IMR-90 (cell line): Measurements from ENCODE around the gene TEX101. TPM values are rescaled to one million over a fixed set of nuclear protein-coding genes. Genes with fewer than 3 reads are reported as not detected.

ENCODE experiments used
- ATAC-seq: fragments of 200-7000 bp; cut with Tn5 transposase; 2 replicates; pipeline ENCODE4 v1.9.1; 2020; ENCODE audit warnings: low read depth, mild to moderate bottlenecking, moderate library complexity
- BruUV-seq: library from RNA; stranded (reverse); fragments of 400-500 nt; replicated peaks from 2 replicates; lab custom pipeline; 2021; lab: Mats Ljungman, UMichigan
- CTCF ChIA-PET: fragments of 300-600 bp; formaldehyde crosslinking; extraction: SDS; loops from one replicate; lab custom pipeline; 2021; ENCODE audit warnings: antibody characterized with exemption; lab: Yijun Ruan, JAX
- POLR2A ChIA-PET: fragments of 300-600 bp; sonication (Branson Sonifier 250); formaldehyde crosslinking; loops from one replicate; lab custom pipeline; 2022; ENCODE audit warnings: antibody characterized with exemption; ENCODE audit not compliant: unreplicated experiment; lab: Charles Lee
- DNase-seq: peaks from one replicate; pipeline ENCODE4 v3.0.0; 2013
- H2AFZ ChIP-seq: replicated peaks from 2 replicates; pipeline ENCODE3; 2013; ENCODE audit warnings: low read length, mild to moderate bottlenecking; ENCODE audit not compliant: poor library complexity
- H2AK5ac ChIP-seq: 2 replicates; pipeline ENCODE4 v1.6.1; 2013; ENCODE audit warnings: low read depth, low read length, inconsistent platforms
- H2AK9ac ChIP-seq: replicated peaks from 2 replicates; pipeline ENCODE3; 2013; ENCODE audit warnings: mild to moderate bottlenecking, low read depth, low read length, moderate library complexity; ENCODE audit not compliant: poor library complexity
- H2BK120ac ChIP-seq: 2 replicates; pipeline ENCODE4 v1.6.1; 2013; ENCODE audit warnings: low read depth, low read length, inconsistent platforms
- H2BK15ac ChIP-seq: 3 replicates; pipeline ENCODE4 v1.6.1; 2013; ENCODE audit warnings: low read depth, low read length, inconsistent platforms
- H2BK20ac ChIP-seq: 2 replicates; pipeline ENCODE4 v1.6.1; 2013; ENCODE audit warnings: low read depth, mild to moderate bottlenecking, inconsistent platforms, low read length, moderate library complexity
- H2BK5ac ChIP-seq: 2 replicates; pipeline ENCODE4 v1.6.1; 2013; ENCODE audit warnings: mild to moderate bottlenecking, low read depth, low read length, inconsistent platforms; ENCODE audit not compliant: poor library complexity, severe bottlenecking
- H3K14ac ChIP-seq: replicated peaks from 2 replicates; pipeline ENCODE4 v1.6.1; 2013; ENCODE audit warnings: low read depth, low read length, inconsistent platforms
- H3K18ac ChIP-seq: 2 replicates; pipeline ENCODE4 v1.6.1; 2013; ENCODE audit warnings: low read depth, low read length, control low read depth
- H3K23ac ChIP-seq: 2 replicates; pipeline ENCODE4 v1.6.1; 2013; ENCODE audit warnings: low read depth, low read length, inconsistent platforms
- H3K27ac ChIP-seq: 2 replicates; pipeline ENCODE4 v1.5.1; 2013; ENCODE audit warnings: mild to moderate bottlenecking, control low read depth, low read length; ENCODE audit not compliant: insufficient read depth
- H3K27me3 ChIP-seq: 2 replicates; pipeline ENCODE4 v1.6.1; 2013; ENCODE audit warnings: low read length; ENCODE audit not compliant: control insufficient read depth, insufficient read depth
- H3K36me3 ChIP-seq: 2 replicates; pipeline ENCODE4 v1.6.1; 2013; ENCODE audit warnings: low read length, mixed read lengths; ENCODE audit not compliant: control insufficient read depth, insufficient read depth
- H3K4ac ChIP-seq: 2 replicates; pipeline ENCODE4 v1.6.1; 2013; ENCODE audit warnings: low read depth, low read length, inconsistent platforms
- H3K4me1 ChIP-seq: 2 replicates; pipeline ENCODE4 v1.6.1; 2013; ENCODE audit warnings: low read length, mixed read lengths; ENCODE audit not compliant: control insufficient read depth, insufficient read depth
- H3K4me2 ChIP-seq: 2 replicates; pipeline ENCODE4 v1.6.1; 2013; ENCODE audit warnings: low read depth, mild to moderate bottlenecking, control low read depth, low read length, moderate library complexity
- H3K4me3 ChIP-seq: 2 replicates; pipeline ENCODE4 v1.5.1; 2013; ENCODE audit warnings: low read depth, mild to moderate bottlenecking, control low read depth, low read length, moderate library complexity; ENCODE audit not compliant: insufficient read depth
- H3K56ac ChIP-seq: 2 replicates; pipeline ENCODE4 v1.6.1; 2013; ENCODE audit warnings: low read length, inconsistent platforms; ENCODE audit not compliant: insufficient read depth; ENCODE audit errors: extremely low read depth
- H3K79me1 ChIP-seq, 2 experiments: 2 replicates each; pipeline ENCODE4 v1.6.1; 2013; ENCODE audit warnings: low read length in 2 of 2, inconsistent platforms in 1 of 2, low read depth in 1 of 2
- H3K9ac ChIP-seq: 2 replicates; pipeline ENCODE4 v1.6.1; 2013; ENCODE audit warnings: low read depth, low read length, control low read depth
- H3K9me1 ChIP-seq: 2 replicates; pipeline ENCODE4 v1.6.1; 2013; ENCODE audit warnings: low read length, inconsistent platforms; ENCODE audit not compliant: insufficient read depth
- H3K9me3 ChIP-seq: 2 replicates; pipeline ENCODE4 v1.6.1; 2013; ENCODE audit warnings: low read length; ENCODE audit not compliant: control insufficient read depth, insufficient read depth
- H4K20me1 ChIP-seq: 2 replicates; pipeline ENCODE4 v1.6.1; 2013; ENCODE audit warnings: low read length, inconsistent platforms; ENCODE audit not compliant: insufficient read depth
- H4K5ac ChIP-seq: 2 replicates; pipeline ENCODE4 v1.6.1; 2013; ENCODE audit warnings: mild to moderate bottlenecking, low read depth, low read length, control low read depth
- H4K8ac ChIP-seq, 2 experiments: 2 replicates each; pipeline ENCODE4 v1.6.1; 2013; ENCODE audit warnings: low read depth in 2 of 2, low read length in 2 of 2, control low read depth in 1 of 2, inconsistent platforms in 1 of 2
- H4K91ac ChIP-seq: 2 replicates; pipeline ENCODE4 v1.6.1; 2013; ENCODE audit warnings: low read depth, low read length, inconsistent platforms; ENCODE audit not compliant: insufficient read depth
- BHLHE40 ChIP-seq: fragments of 150-350 bp; IDR thresholded peaks from 2 replicates; pipeline ENCODE4 v1.6.1; 2016; ENCODE audit warnings: mild to moderate bottlenecking, low read depth, low read length
- CHD1 ChIP-seq: IDR thresholded peaks from 2 replicates; pipeline ENCODE4 v1.6.1; 2012; ENCODE audit warnings: low read depth, low read length, improper control_type of control experiment
- FOS ChIP-seq: fragments of 150-350 bp; IDR thresholded peaks from 2 replicates; pipeline ENCODE4 v1.6.1; 2016; ENCODE audit warnings: low read depth, low read length
- MAFK ChIP-seq: IDR thresholded peaks from 2 replicates; pipeline ENCODE4 v1.6.1; 2012; ENCODE audit warnings: low read depth, low read length, improper control_type of control experiment
- MXI1 ChIP-seq: IDR thresholded peaks from 2 replicates; pipeline ENCODE4 v1.6.1; 2012; ENCODE audit warnings: low read depth, mild to moderate bottlenecking, low read length, moderate library complexity, borderline replicate concordance
- NFE2L2 ChIP-seq: fragments of 150-350 bp; IDR thresholded peaks from 2 replicates; pipeline ENCODE4 v1.6.1; 2016; ENCODE audit warnings: low read depth, mild to moderate bottlenecking, low read length
- POLR2A ChIP-seq: IDR thresholded peaks from 2 replicates; pipeline ENCODE4 v1.6.1; 2012; ENCODE audit warnings: mild to moderate bottlenecking, low read depth, low read length
- RCOR1 ChIP-seq: IDR thresholded peaks from 2 replicates; pipeline ENCODE4 v1.6.1; 2012; ENCODE audit warnings: mild to moderate bottlenecking, low read length, improper control_type of control experiment; ENCODE audit not compliant: insufficient replicate concordance
- WGBS, 2 experiments: methylation state at CpG; one replicate each; pipeline versions ENCODE4 v1.1.5 to v1.1.7; 2013; ENCODE audit warnings: missing lambda C conversion rate in 2 of 2; ENCODE audit not compliant: insufficient read length in 1 of 2; ENCODE audit errors: extremely low coverage in 2 of 2; 5-methylcytosine and 5-hydroxymethylcytosine counted together
- dilution Hi-C: fragments of 300-500 bp; cut with HindIII; formaldehyde crosslinking; loops from one replicate; pipeline ENCODE4 v1.14.3; 2018; ENCODE audit warnings: low sequenced_read_pairs; ENCODE audit not compliant: unreplicated experiment
- in situ Hi-C: fragments of 300-500 bp; cut with MboI; formaldehyde crosslinking; loops from 3 replicates; pipeline ENCODE4 v1.14.3; 2019; ENCODE audit warnings: low sequenced_read_pairs, inconsistent platforms, mixed read lengths
- intact Hi-C: fragments of 100-400 bp; cut with micrococcal nuclease; formaldehyde crosslinking; loops from 2 replicates; pipeline ENCODE4 v1.10.0; 2022
- polyA plus RNA-seq, 3 experiments: library from polyadenylated mRNA; depleted of rRNA; stranded (reverse); fragments of >200 nt; gene quantifications; 2 replicates each; pipeline ENCODE4 v1.2.3, GENCODE V29; 2012; ENCODE audit warnings: low replicate concordance in 1 of 3
- total RNA-seq: library from RNA; depleted of rRNA; stranded (reverse); fragments of >200 nt; gene quantifications from 2 replicates; pipeline ENCODE4 v1.2.3, GENCODE V29; 2012
- TF ChIP-seq, protein P1 (sequence below): conservative IDR thresholded peaks from 2 replicates; pipeline ENCODE4 v1.5.1; 2012; ENCODE audit warnings: mild to moderate bottlenecking, low read depth, low read length, improper control_type of control experiment

Gene TEX101
- total and polyA plus RNA-seq, 2 of the 4 experiments (the other 2 are of a cell fraction): not detected

DNA sequence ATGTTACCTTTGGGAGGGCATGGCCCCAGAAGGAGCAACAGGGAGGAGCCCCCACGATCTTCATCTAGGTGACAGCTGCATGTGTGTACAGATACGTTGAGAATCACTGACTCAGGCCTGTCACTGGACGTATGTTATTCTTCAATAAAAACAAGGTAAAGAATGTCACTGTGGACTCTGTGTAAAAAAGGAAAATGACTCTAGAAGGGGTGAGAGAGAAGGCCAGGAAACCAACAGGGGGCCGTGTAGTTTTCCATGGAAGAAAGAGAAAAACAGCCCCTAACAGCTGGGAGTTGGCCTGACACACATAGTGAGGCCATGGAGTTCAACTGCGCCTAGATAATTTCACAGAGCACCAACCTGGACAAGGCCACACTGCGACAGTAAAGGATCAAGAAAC is 52.6 kb downstream of the TEX101 start:
- no peak for TF ChIP-seq MAFK
- no peak for TF ChIP-seq CHD1
- no peak for TF ChIP-seq MXI1
- no peak for TF ChIP-seq POLR2A
- TF ChIP-seq BHLHE40: no peak
- TF ChIP-seq, protein P1, sequence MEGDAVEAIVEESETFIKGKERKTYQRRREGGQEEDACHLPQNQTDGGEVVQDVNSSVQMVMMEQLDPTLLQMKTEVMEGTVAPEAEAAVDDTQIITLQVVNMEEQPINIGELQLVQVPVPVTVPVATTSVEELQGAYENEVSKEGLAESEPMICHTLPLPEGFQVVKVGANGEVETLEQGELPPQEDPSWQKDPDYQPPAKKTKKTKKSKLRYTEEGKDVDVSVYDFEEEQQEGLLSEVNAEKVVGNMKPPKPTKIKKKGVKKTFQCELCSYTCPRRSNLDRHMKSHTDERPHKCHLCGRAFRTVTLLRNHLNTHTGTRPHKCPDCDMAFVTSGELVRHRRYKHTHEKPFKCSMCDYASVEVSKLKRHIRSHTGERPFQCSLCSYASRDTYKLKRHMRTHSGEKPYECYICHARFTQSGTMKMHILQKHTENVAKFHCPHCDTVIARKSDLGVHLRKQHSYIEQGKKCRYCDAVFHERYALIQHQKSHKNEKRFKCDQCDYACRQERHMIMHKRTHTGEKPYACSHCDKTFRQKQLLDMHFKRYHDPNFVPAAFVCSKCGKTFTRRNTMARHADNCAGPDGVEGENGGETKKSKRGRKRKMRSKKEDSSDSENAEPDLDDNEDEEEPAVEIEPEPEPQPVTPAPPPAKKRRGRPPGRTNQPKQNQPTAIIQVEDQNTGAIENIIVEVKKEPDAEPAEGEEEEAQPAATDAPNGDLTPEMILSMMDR: no peak
- TF ChIP-seq RCOR1: no peak
- TF ChIP-seq NFE2L2: no peak
- no peak for TF ChIP-seq FOS
- H3K9me1 ChIP-seq: peaks cover 12% of the 10 kb centered on the region
- no peaks in the 10 kb centered on the region for H3K27me3 ChIP-seq
- H3K4ac ChIP-seq: peak overlapping the region; percentile 74
- H4K5ac ChIP-seq: peak overlapping the region; percentile 54; the same call in 1 of the 2 replicates
- no peaks in the 10 kb centered on the region for H4K20me1 ChIP-seq
- peak overlapping the region; percentile 14; the same call in 1 of the 2 replicates for H3K4me2 ChIP-seq
- DNase-seq: no peak
- H4K8ac ChIP-seq: peak overlapping the region; percentile 16 to 69; a peak in 1 of 4 replicates
- H3K27ac ChIP-seq: peak overlapping the region; percentile 14
- no TSS peak for BruUV-seq
- no peak overlapping the region for H2AK9ac ChIP-seq
- H2AFZ ChIP-seq: no peak overlapping the region
- peak overlapping the region; percentile 48 for H2BK5ac ChIP-seq
- H3K56ac ChIP-seq: no peak overlapping the region
- dilution Hi-C loops (no loop called here), in situ Hi-C loops (no loop called here), intact Hi-C loops (no loop called here)
- 100% methylated on average over 1 of the region's 6 CpGs; no CpG with 5 or more reads in 1 of the 2 experiments for WGBS, 2 experiments
- POLR2A ChIA-PET: no interaction called here
- peak overlapping the region; percentile 42; the same call in 1 of the 3 replicates for H2BK15ac ChIP-seq
- no peaks in the 10 kb centered on the region for H3K36me3 ChIP-seq
- peaks cover 18% of the 10 kb centered on the region for H3K4me1 ChIP-seq
- H3K4me3 ChIP-seq: no peak overlapping the region
- H3K79me1 ChIP-seq: no peaks in the 10 kb centered on the region
- peak overlapping the region; percentile 64 for H4K91ac ChIP-seq
- H2BK20ac ChIP-seq: peak overlapping the region; percentile 30
- no peak for ATAC-seq
- peak overlapping the region; percentile 53 for H3K14ac ChIP-seq
- H2BK120ac ChIP-seq: peak overlapping the region; percentile 56
- H3K9ac ChIP-seq: no peak overlapping the region
- no peaks in the 10 kb centered on the region for H3K9me3 ChIP-seq
- H2AK5ac ChIP-seq: peak overlapping the region; percentile 89
- H3K18ac ChIP-seq: peak overlapping the region; percentile 24; the same call in 1 of the 2 replicates
- H3K23ac ChIP-seq: peak overlapping the region; percentile 39
- CTCF ChIA-PET: no interaction called here
